Upper lobe of left lung (tissue), 4 donors: Measurements from ENCODE around the gene ELOVL1.

Experiments
- EP300 ChIP-seq, 4 donors: sonication (generic); formaldehyde crosslinking; IDR thresholded peaks; one replicate each; pipeline ENCODE4 v1.5.1; 2017; ENCODE audit warnings: antibody characterized with exemption in 4 of 4, control low read depth in 2 of 4
- POLR2A ChIP-seq, 4 donors: fragments of 450-650 bp; IDR thresholded peaks; one replicate each; pipeline ENCODE4 v1.5.1; 2016 to 2017; ENCODE audit warnings: antibody characterized with exemption in 4 of 4, mild to moderate bottlenecking in 2 of 4
- TF ChIP-seq, protein P1 (sequence below), 6 experiments: fragments of 450-650 bp in 4 of 6; fragments of 200-600 bp in 2 of 6; sonication (generic) in 2 of 6; IDR thresholded peaks; one replicate each; pipeline ENCODE4 v1.5.1; 2016 to 2019; ENCODE audit warnings: antibody characterized with exemption in 6 of 6

DNA sequence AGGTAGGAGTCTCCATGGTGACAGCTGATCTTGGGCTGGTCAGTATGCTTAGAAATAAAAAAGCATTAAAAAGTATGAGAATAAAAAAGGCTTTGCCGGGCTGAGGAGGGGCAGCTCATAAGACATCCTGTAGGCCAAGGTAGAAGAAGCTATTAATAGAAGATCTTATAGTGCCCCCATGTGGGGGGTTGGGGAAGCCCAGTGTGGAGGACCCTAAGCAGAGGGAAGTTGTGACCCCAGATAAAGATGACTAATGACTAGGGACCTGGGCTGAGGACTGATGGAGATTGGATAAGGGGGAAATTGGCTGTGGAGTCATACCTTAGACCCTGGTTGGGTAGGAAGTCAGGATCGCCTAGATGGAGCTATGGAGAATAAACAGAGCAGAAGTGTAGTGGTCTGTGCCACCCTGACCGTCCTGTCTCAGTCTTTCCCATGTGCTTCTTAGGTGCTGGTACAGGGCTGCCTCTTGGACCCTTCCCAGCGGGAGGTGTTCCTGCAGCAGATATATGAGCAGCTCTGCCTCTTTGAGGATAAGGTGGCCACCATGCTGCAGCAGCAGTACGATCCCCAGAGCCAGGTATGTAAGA, 46.9 kb upstream of the ELOVL1 start:
- TF ChIP-seq, protein P1, sequence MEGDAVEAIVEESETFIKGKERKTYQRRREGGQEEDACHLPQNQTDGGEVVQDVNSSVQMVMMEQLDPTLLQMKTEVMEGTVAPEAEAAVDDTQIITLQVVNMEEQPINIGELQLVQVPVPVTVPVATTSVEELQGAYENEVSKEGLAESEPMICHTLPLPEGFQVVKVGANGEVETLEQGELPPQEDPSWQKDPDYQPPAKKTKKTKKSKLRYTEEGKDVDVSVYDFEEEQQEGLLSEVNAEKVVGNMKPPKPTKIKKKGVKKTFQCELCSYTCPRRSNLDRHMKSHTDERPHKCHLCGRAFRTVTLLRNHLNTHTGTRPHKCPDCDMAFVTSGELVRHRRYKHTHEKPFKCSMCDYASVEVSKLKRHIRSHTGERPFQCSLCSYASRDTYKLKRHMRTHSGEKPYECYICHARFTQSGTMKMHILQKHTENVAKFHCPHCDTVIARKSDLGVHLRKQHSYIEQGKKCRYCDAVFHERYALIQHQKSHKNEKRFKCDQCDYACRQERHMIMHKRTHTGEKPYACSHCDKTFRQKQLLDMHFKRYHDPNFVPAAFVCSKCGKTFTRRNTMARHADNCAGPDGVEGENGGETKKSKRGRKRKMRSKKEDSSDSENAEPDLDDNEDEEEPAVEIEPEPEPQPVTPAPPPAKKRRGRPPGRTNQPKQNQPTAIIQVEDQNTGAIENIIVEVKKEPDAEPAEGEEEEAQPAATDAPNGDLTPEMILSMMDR (IDR thresholded peaks at IDR 0.05): peak in 5 of 6 experiments; percentile 45 to 74 (median 72)
- TF ChIP-seq EP300 (IDR thresholded peaks at IDR 0.05): no peak
- TF ChIP-seq POLR2A (IDR thresholded peaks at IDR 0.05): no peak
